Measurements from ENCODE around the gene ADAM12. TPM values are rescaled to one million over a fixed set of nuclear protein-coding genes. Genes with fewer than 3 reads are reported as not detected.

The ADAM12 gene
- total RNA-seq, 1 experiment from 2014 or later: 0.24 TPM

DNA sequence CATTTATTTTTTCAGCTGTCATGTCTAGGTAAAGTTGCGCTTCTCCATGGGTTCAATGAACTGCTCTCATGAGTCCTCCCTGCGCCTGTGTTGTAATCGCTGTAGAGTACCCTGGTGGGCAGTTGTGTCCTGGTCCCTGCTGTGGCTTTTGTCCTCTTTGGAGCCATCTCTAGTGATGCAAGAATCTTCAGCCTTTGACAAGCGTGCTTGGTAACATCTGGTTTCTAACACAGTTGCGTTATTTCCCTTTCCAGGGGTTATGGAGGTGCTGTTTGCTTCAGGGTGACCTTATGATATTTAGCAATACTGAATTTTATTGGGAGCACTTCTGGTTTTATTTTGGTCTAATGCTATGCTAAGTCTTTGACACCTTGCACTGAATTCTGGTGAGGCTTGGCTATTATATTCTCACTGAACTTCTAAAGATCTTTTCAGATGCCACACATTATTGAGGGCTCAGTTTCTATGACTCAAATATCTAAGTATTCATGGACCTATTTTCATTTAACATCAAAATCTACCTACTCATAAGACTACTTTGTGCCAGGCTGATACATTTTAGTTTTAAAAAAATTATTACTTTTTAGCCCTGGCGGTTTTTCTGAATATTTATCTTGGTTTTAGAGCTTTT is 403.3 kb downstream of the ADAM12 start:
- Histone ChIP-seq H4K5ac (ENCODE audit: insufficient read length, low read depth, low read length) (no peak overlapping the region), H3K23me2 (ENCODE audit: insufficient read length, low read depth, low read length, poor library complexity, severe bottlenecking) (no peaks in the 10 kb centered on the region), H4K20me1 (ENCODE audit: control insufficient read depth, insufficient read depth, insufficient read length) (no peaks in the 10 kb centered on the region), H3K4me1 (ENCODE audit: insufficient read depth, low read length) (no peaks in the 10 kb centered on the region; the same call in 1 of the 2 replicates), H2BK120ac (ENCODE audit: low read depth, low read length, poor library complexity, severe bottlenecking) (no peak overlapping the region), H3K27me3 (ENCODE audit: insufficient read depth, low read length) (no peaks in the 10 kb centered on the region), H3K18ac (ENCODE audit: insufficient read length, low read depth, low read length) (no peak overlapping the region), H2BK12ac (ENCODE audit: insufficient read length, low read depth, low read length) (no peak overlapping the region), H4K91ac (ENCODE audit: insufficient read length, low read depth, low read length) (no peak overlapping the region), H2AK5ac (ENCODE audit: insufficient read length, low read length) (no peak overlapping the region), H3K9ac (ENCODE audit: extremely low read depth, insufficient read length, low read length) (no peak overlapping the region), H3K4me2 (ENCODE audit: insufficient read depth, insufficient read length, low read length) (no peak overlapping the region), H3K23ac (ENCODE audit: insufficient read length, low read depth, low read length) (no peak overlapping the region), H4K8ac (replicated peaks; ENCODE audit: insufficient read length, low read depth, low read length) (no peak overlapping the region), H2BK15ac (ENCODE audit: low read depth, low read length) (no peak overlapping the region), H3K9me3 (ENCODE audit: control insufficient read depth, low read depth, low read length) (no peaks in the 10 kb centered on the region), H2BK20ac (ENCODE audit: low read depth, low read length, poor library complexity, severe bottlenecking) (no peak overlapping the region), H3K56ac (ENCODE audit: insufficient read length, low read depth, low read length) (no peak overlapping the region), H2BK5ac (ENCODE audit: insufficient read length, low read length) (no peak overlapping the region), H3K79me1 (ENCODE audit: insufficient read depth, low read depth, low read length, poor library complexity, severe bottlenecking) (no peaks in the 10 kb centered on the region), H3K14ac (ENCODE audit: insufficient read depth, low read length) (no peak overlapping the region), H2AFZ (ENCODE audit: low read length) (no peak overlapping the region), H3K79me2 (ENCODE audit: insufficient read depth, low read length) (no peaks in the 10 kb centered on the region), H3K4ac (ENCODE audit: low read depth, low read length) (no peak overlapping the region), H3T11ph (ENCODE audit: low read length) (no peak overlapping the region), H3K27ac (ENCODE audit: insufficient read length, low read depth, low read length) (no peak overlapping the region)
- Mint-ChIP-seq H3K9me3 (0 out of 5 replicates have a peak, but pooled peaks cover 0 to 1% of the 10 kb centered on the region in 2 experiments), H3K4me1 (peaks cover 23 to 27% of the 10 kb centered on the region in 2 experiments), H3K36me3 (ENCODE audit: insufficient read depth in 1 of 3, low read depth in 3 of 3) (no peaks in the 10 kb centered on the region), H3K4me3 (no peak overlapping the region), H3K27me3 (ENCODE audit: low read depth) (peaks cover 2% of the 10 kb centered on the region; the same call in 1 of the 2 replicates), H3K27ac (no peak overlapping the region)
- TF ChIP-seq, protein P1, sequence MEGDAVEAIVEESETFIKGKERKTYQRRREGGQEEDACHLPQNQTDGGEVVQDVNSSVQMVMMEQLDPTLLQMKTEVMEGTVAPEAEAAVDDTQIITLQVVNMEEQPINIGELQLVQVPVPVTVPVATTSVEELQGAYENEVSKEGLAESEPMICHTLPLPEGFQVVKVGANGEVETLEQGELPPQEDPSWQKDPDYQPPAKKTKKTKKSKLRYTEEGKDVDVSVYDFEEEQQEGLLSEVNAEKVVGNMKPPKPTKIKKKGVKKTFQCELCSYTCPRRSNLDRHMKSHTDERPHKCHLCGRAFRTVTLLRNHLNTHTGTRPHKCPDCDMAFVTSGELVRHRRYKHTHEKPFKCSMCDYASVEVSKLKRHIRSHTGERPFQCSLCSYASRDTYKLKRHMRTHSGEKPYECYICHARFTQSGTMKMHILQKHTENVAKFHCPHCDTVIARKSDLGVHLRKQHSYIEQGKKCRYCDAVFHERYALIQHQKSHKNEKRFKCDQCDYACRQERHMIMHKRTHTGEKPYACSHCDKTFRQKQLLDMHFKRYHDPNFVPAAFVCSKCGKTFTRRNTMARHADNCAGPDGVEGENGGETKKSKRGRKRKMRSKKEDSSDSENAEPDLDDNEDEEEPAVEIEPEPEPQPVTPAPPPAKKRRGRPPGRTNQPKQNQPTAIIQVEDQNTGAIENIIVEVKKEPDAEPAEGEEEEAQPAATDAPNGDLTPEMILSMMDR (conservative IDR thresholded peaks at IDR 0.05): no peak
- no peak for DNase-seq
- WGBS (ENCODE audit: extremely low coverage, insufficient read length, low lambda C conversion rate): no CpG with 5 or more reads among the region's 6 CpGs

Measured in H9 (cell line).